DMS79 treated with DMSO at 0.1 percent for 48 hours (cell line): Measurements from ENCODE around the gene COPA.

Experiments
- DNase-seq: peaks from one replicate; lab custom pipeline; 2025; lab: John Stamatoyannopoulos, UW

COPA gene

DNA sequence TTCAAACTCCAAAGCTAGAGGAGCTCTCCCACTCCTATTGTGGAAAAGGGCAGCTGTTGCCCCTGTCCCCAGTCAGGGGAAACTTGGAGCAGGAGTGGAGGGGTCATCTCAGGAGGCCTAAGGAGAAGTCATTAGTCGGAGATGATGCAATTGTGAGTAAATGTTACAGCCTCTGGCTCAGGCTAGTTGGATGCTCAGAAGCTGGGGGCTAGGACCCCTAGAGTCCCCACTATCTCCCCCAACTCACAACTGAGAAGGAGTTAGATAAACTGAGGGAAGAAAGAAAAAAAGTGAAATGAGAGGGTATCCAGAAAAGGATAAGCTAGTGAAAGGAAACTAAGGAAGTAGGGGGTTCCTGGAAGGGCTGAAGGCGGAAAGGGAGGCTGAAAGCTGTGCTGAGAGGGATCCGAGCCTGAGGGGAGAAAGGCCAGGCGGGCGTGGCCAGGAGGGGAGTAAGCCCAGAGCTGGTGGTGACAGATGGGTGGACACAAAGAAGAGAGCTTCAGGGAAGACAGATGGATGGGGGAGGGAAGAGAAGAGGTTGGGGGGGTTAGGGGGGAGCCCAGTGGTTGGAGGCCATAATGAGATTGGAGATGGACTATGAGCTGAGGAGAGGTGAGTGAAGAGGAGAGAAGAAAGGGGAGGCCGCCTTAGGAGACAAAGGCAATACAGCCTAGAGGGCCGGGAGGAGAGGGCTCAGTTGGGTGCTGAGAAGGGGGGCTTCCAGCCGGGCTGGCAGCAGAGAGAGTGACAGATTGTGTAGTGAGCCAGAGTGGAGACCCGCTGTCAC lies 19.3 kb upstream of the COPA start:
- DNase-seq, result no peak

DNA sequence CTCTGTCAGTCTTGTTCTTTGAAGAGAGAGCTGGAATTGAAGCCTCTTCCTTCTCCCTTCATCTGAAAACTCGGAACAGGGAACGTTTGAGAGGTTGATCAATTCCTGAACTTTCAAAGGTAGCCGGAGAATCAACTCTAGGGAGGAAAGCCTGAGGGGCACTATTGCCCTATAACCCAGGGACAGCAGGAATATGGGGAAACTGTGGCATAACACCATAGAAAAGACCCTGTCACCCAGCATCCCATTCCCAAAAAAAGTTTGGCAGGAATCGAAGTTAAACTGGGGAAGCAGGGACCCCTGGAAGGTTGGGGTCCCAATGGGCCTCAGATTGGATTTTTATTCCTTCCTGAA lies 18.7 kb upstream of the COPA start:
- no peak for DNase-seq

DNA sequence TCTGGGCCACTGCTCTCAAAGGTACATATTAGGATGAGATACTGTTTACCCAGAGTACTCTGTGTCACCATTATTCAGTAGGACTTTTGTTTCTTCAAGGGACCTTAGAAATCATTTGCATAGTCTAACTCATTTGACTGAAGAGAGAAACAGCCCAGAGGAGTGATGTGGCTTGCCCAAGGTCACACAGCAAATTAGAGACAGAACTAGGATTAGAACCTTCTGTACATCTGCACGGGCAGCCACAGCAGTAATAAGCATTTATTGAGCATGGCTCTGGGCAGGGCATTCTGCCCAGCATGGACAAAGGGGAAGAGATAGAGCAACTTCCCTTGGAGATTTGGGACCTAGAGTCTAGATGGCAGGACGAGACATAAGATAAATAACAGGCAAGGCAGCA lies 18.1 kb upstream of the COPA start:
- DNase-seq, result no peak

GRCh38 chr1:160360227-160360695 lies 17.2 kb upstream of the COPA start:
- DNase-seq, result no peak

DNA sequence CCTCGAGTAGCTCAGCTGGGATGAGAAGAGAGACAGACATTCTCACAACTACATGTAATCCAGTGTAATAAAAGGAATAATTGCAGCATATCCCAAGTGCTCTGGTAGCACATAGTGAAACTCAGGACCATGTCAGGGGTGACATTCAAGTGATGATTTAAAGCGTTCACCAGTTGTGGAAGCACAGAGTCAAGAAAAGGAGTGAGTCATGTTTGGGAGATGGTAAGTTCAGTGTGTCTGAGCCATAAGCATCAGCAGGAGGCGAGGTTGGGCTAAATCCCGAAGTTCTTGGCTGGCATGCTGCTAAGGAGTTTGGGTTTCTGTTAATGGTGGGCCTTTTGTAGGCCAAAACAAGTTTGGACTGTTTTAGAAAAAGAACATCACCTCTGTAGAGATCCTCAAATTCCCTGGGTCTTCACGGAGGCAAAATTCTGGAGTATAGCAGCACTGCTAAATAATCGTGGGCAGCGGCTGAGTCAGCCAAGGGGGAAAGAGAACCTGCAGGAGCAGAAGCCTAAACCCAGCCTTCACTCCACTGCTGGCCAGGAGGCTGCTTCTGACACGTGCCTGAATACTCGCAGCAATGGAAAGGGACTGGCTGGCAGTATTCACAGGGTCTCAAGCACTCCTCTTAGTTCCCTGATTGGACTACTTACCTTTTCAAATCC lies 16.6 kb upstream of the COPA start:
- DNase-seq, result no peak

DNA sequence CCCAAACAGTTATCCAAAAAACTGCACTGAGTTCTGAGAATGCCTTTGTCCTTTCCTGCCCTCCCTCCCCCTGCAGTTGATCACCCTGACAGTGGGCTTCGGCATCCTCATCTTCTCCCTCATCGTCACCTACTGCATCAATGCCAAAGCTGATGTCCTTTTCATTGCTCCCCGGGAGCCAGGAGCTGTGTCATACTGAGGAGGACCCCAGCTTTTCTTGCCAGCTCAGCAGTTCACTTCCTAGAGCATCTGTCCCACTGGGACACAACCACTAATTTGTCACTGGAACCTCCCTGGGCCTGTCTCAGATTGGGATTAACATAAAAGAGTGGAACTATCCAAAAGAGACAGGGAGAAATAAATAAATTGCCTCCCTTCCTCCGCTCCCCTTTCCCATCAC lies 15.0 kb upstream of the COPA start:
- no peak for DNase-seq

DNA sequence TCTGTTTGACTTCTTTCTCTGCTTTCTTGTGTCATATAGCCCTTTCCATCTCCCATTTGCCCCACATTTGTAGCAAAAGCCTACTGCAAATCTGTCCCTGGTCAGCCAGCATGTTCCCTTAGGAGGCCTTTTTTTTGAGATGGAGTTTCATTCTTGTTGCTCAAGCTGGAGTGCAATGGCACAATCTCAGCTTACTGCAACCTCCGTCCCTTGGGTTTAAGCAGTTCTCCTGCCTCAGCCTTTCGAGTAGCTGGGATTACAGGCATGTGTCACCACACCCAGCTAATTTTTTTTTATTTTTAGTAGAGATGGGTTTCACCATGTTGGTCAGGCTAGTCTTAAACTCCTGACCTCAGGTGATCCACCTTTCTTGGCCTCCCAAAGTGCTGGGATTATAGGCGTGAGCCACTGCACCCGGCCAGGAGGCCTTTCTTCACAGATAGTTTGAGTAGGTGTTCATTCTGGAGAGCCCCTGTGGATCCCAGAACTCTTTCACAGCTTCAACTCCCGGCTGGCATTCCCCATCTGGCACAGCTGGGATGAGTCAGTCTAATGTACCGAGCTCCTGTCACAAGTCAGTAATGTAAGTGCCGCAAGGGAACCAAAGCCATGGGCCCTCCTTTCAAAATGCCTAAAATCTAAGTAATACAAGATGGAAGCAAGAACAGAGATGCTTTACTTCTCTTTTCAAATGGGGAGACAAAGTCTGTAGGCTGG lies 14.4 kb upstream of the COPA start:
- DNase-seq, result no peak

GRCh38 chr1:160354388-160354985 lies 11.4 kb upstream of the COPA start:
- no peak for DNase-seq

- no peak for DNase-seq
These were observed 10.2 kb upstream of the COPA start for GRCh38 chr1:160353223-160353622.

DNA sequence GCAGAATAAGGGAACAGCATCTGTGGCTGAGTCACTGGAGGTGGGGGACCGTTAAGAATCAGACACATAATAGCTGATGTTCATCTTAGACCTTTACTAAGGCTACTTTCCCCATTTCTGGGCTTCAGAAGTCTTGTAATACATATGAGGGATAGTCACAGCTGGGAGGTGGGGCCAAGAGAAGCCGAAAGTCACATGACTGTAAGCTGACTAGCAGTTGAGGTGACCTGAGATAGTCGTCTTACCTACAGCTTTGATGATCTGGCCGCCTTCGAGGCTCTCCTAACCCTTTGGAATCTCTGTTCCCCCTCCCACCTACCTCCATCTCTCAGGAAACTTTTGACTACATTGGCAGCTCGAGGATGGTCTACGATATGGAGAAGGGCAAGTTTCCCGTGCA lies 9.5 kb upstream of the COPA start:
- no peak for DNase-seq

DNA sequence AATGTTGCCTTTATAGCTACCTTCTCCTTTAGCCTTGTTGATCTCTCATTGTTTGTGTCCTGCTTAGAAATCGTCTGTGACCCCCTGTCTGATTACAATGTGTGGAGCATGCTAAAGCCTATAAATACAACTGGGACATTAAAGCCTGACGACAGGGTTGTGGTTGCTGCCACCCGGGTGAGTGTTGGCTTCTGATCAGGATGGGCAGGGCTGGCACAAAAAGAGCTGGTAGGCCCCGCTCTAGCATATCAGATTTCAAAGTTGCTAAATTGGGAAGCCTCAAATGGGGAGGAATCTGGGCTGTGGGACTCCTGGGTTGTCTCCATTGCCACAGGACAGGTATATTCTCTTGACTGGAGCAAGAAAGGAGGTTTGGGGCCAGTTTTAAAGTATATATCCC lies 8.6 kb upstream of the COPA start:
- no peak for DNase-seq

- DNase-seq, result no peak
These were observed 3.9 kb upstream of the COPA start for GRCh38 chr1:160346958-160347357.

DNA sequence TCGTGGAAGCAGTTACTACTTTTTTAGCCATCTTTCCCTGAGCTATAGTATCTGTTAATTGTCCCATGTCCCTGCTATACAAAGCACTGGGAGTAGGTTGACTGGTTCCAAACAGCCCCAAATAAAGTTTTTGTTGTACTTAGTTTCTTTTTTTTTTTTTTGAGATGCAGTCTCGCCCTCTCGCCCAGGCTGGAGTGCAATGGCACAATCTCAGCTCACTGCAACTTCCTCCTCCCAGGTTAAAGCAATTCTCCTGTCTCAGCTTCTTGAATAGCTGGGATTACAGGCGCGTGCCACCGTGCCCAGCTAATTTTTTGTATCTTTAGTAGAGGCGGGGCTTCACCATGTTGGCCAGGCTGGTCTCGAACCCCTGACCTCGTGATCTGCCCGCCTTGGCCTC lies 3.4 kb upstream of the COPA start:
- DNase-seq, result no peak

- DNase-seq, result no peak
These were observed 1.9 kb upstream of the COPA start for GRCh38 chr1:160344936-160345335.

DNA sequence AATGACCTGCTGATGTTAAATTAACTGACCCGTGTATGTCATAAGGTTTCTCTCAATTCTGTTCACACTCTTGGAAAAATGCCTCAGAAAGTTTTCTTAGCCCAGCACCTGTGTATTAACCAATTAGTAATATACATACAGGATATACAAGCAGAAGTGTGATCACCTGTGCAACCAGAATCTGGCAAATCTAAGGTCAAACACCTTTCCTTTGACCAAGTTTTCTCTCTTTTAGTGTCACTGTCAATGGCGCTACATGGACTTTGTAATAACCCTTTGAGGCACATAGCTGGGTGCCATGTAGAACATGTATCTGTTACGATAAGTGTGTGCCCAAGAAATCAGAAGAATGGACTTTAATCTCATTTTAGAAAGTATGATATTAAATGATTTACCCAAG lies 1.2 kb upstream of the COPA start:
- DNase-seq, result no peak

DNA sequence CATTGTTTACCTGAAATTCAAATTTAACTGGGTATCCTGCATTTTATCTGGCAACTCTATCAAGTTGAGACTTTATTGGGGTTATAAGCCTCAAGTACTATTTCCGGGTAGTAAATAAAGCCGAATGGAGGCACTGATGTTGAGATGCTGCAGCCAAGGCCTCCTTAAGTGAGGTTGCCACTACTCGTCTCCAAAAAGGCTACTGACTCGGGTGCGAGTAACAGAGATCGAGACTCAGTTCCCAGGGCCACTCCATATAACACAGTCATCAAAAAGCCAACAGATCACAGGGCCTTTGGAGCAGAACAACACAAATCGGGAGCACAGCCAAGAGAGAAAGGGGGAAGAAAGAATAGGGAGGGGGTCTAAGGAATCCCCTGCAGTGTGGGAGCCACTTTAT lies 524 bp downstream of the COPA start:
- no peak for DNase-seq

DNA sequence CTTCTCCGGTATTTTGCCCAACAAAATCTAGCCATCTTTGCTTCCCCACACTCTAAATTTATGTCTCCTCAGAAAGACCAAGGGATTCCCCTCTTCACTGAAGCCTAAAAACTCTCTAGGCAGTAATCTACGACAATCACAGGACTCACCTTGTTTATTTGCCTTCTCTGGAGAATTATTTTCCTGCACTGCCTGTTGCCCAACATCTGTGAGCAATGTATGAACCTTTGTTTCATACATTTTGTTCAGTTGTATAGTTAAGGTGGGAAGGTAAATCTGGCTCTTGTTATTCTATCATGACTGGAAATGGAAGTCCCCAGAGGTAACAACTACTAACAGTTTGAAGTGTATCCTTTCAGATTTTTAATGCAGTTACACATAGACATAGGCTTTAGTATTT lies 2.2 kb downstream of the COPA start:
- DNase-seq, result no peak

GRCh38 chr1:160340146-160340545 lies 2.9 kb downstream of the COPA start:
- DNase-seq, result no peak

DNA sequence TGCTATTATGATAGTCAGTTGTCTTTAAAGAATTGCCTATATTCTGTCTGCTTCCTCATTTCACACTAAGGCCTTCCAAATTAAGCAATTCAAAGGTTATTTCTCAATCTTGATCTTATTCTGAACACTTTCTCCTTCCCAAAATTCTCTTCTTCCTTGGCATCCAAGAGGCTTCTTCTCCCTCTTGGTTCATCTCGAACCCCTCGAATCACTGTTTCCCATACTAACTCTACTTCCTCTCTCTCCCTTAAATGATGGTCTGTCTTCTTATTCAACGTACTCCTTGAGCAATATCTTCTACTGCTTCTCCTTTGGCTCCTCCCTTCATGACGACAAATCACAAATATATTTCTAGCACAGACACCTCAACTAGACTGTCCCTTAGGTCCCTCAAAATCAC lies 4.5 kb downstream of the COPA start:
- no peak for DNase-seq

GRCh38 chr1:160332516-160332915 lies 10.5 kb downstream of the COPA start:
- no peak for DNase-seq

- DNase-seq, result no peak
These were observed 12.9 kb downstream of the COPA start for GRCh38 chr1:160330119-160330518.

GRCh38 chr1:160328184-160328583 lies 14.9 kb downstream of the COPA start:
- no peak for DNase-seq

DNA sequence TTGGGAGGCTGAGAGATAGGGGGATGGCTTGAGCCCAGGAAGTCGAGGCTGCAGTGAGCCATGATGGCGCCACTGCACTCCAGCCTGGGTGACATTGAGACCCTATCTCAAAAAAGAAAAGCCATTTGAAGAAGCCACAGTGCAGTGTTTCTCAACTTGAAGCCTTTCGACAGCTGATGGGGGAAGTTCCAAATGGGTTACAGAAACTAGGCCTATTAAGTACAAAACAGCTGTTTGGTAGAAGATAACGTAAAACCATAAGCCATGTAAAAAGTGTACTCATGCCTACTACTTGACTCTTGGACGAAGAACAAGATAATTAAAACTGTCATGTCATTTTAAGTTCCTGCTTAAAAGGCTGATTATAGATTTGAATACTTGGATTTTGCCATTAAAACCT lies 16.6 kb downstream of the COPA start:
- DNase-seq, result peak; percentile 78
